ENCODE measurements around the gene GRIP1.

GRIP1 gene

GRCh38 chr12:66678338-66679275 lies at the start of gene GRIP1:
Gene GRIP1 (minus strand): TSS chr12:66679076. CDS start chr12:66678904, 172 bp downstream.
- no peak for DNase-seq (ENCODE audit: low read depth in 2 of 2)

- no peak for DNase-seq (ENCODE audit: low read depth in 2 of 2)
These were observed 47.7 kb upstream of the GRIP1 start for GRCh38 chr12:66726556-66726955.

- DNase-seq (ENCODE audit: low read depth in 2 of 2): no peak
These were observed 46.2 kb upstream of the GRIP1 start for GRCh38 chr12:66725031-66725430.

- no peak for DNase-seq (ENCODE audit: low read depth in 2 of 2)
These were observed 45.7 kb upstream of the GRIP1 start for GRCh38 chr12:66724616-66725015.

- DNase-seq (ENCODE audit: low read depth in 2 of 2): no peak
These were observed 45.1 kb upstream of the GRIP1 start for GRCh38 chr12:66724026-66724425.

- no peak for DNase-seq (ENCODE audit: low read depth in 2 of 2)
These were observed 41.0 kb upstream of the GRIP1 start for GRCh38 chr12:66719862-66720261.

GRCh38 chr12:66717036-66717673 lies 38.3 kb upstream of the GRIP1 start:
- DNase-seq (ENCODE audit: low read depth in 2 of 2): no peak

GRCh38 chr12:66716522-66716921 lies 37.6 kb upstream of the GRIP1 start:
- DNase-seq (ENCODE audit: low read depth in 2 of 2): no peak

GRCh38 chr12:66714709-66715108 lies 35.8 kb upstream of the GRIP1 start:
- DNase-seq (ENCODE audit: low read depth in 2 of 2): no peak

GRCh38 chr12:66713984-66714383 lies 35.1 kb upstream of the GRIP1 start:
- no peak for DNase-seq (ENCODE audit: low read depth in 2 of 2)

GRCh38 chr12:66709893-66710292 lies 31.0 kb upstream of the GRIP1 start:
- DNase-seq (ENCODE audit: low read depth in 2 of 2): no peak

GRCh38 chr12:66709457-66709773 lies 30.5 kb upstream of the GRIP1 start:
- no peak for DNase-seq (ENCODE audit: low read depth in 2 of 2)

- DNase-seq (ENCODE audit: low read depth in 2 of 2): no peak
These were observed 30.0 kb upstream of the GRIP1 start for GRCh38 chr12:66708704-66709456.

GRCh38 chr12:66707002-66707697 lies 28.3 kb upstream of the GRIP1 start:
- no peak for DNase-seq (ENCODE audit: low read depth in 2 of 2)

GRCh38 chr12:66699738-66700482 lies 21.0 kb upstream of the GRIP1 start:
- DNase-seq (ENCODE audit: low read depth in 2 of 2): no peak

GRCh38 chr12:66698558-66698957 lies 19.7 kb upstream of the GRIP1 start:
- no peak for DNase-seq (ENCODE audit: low read depth in 2 of 2)

GRCh38 chr12:66697404-66697803 lies 18.5 kb upstream of the GRIP1 start:
- DNase-seq (ENCODE audit: low read depth in 2 of 2): no peak

- DNase-seq (ENCODE audit: low read depth in 2 of 2): no peak
These were observed 16.1 kb upstream of the GRIP1 start for GRCh38 chr12:66694666-66695613.

GRCh38 chr12:66693901-66694513 lies 15.1 kb upstream of the GRIP1 start:
- peak in 1 of 2 donors; percentile 18 for DNase-seq (ENCODE audit: low read depth in 2 of 2)

GRCh38 chr12:66692986-66693385 lies 14.1 kb upstream of the GRIP1 start:
- DNase-seq (ENCODE audit: low read depth in 2 of 2): no peak

Measured in activated CD4-positive, alpha-beta T cell treated with anti-CD3 and anti-CD28 coated beads for 24 hours (primary cell).